ENCODE results near the gene MTG2. TPM values are rescaled to one million over a fixed set of nuclear protein-coding genes. Genes with fewer than 3 reads are reported as not detected.

MTG2 gene
- total and polyA plus RNA-seq, 2 of the 8 experiments (the other 6 are each of a cell fraction or from before 2014, with no cell fraction given) = 14.4 to 22.8 TPM

DNA sequence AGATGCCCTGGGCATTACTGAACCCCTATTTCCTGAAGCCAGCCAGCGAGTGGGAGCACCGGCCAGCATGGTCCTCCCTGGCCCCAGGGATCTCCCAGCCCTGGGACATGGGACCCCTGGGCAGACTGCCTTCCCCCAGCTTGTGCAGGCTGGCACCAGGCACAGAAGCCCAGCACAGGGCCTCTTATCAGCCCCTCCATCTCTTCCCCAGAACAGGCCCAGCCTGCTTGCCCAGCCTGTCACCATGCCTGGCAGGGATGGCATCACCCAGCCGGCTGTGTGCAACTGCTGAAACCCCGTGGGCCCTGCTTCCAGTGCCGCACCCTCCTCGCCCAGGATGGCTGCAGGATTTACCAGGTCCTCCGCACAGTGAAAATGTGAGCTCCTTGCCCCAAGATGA is 49.4 kb downstream of the MTG2 start:
- H2BK15ac ChIP-seq (ENCODE audit: low read length) = no peak overlapping the region
- H3K9me3 ChIP-seq (ENCODE audit: insufficient read depth in 2 of 2, low read depth in 1 of 2, low read length in 1 of 2) = peaks cover 0 to 5% of the 10 kb centered on the region in 2 experiments; a peak in 1 of 4 replicates
- H3K79me2 ChIP-seq (ENCODE audit: control insufficient read depth in 1 of 2, insufficient read depth in 2 of 2, low read length in 2 of 2) = no peaks in the 10 kb centered on the region
- peaks cover 18% of the 10 kb centered on the region for H3K23me2 ChIP-seq (ENCODE audit: low read depth, low read length)
- no peak for FAIRE-seq
- H3K4me1 ChIP-seq (replicated peaks in 1 of 4; ENCODE audit: control insufficient read depth in 3 of 4, insufficient read depth in 4 of 4, low read length in 3 of 4) = peaks cover 0 to 9% (median 8%) of the 10 kb centered on the region in 4 experiments; a peak in 5 of 7 replicates
- H3K18ac ChIP-seq (ENCODE audit: extremely low read depth, low read length) = no peak overlapping the region
- no peak overlapping the region for H4K8ac ChIP-seq (ENCODE audit: extremely low read depth, insufficient read depth, low read length)
- H3K4me3 ChIP-seq (ENCODE audit: extremely low read depth in 1 of 4, insufficient read depth in 2 of 4, low read depth in 3 of 4, low read length in 4 of 4) = no peak overlapping the region
- H3K56ac ChIP-seq (replicated peaks; ENCODE audit: insufficient read length, low read depth, low read length) = no peak overlapping the region
- no peak overlapping the region for H4K5ac ChIP-seq (ENCODE audit: insufficient read length, low read depth, low read length)
- peaks cover 0 to 15% of the 10 kb centered on the region in 2 experiments for H4K20me1 ChIP-seq (replicated peaks in 1 of 2; ENCODE audit: control insufficient read depth in 1 of 2, insufficient read depth in 2 of 2, low read length in 2 of 2)
- H3K36me3 ChIP-seq (ENCODE audit: control insufficient read depth in 2 of 4, insufficient read depth in 4 of 4, low read length in 3 of 4) = no peaks in the 10 kb centered on the region
- H3K23ac ChIP-seq (ENCODE audit: insufficient read length) = no peak overlapping the region
- H3K4me2 ChIP-seq (ENCODE audit: insufficient read depth in 1 of 2, low read depth in 2 of 2, low read length in 2 of 2) = no peak overlapping the region
- no peak overlapping the region for H2AFZ ChIP-seq (ENCODE audit: low read length)
- H3K4ac ChIP-seq (replicated peaks; ENCODE audit: insufficient read length, low read depth, low read length) = no peak overlapping the region
- WGBS, 2 experiments (ENCODE audit: extremely low coverage in 1 of 2, insufficient coverage in 1 of 2, insufficient read length in 1 of 2, insufficient replicate concordance in 2 of 2, low coverage in 1 of 2, low lambda C conversion rate in 2 of 2, missing lambda C conversion rate in 1 of 2) = 90% methylated on average over 7 of the region's 7 CpGs; no CpG with 5 or more reads in 1 of the 2 experiments
- H2BK5ac ChIP-seq (ENCODE audit: low read depth, low read length) = no peak overlapping the region
- no peak overlapping the region for H3K9ac ChIP-seq (replicated peaks in 1 of 4; ENCODE audit: extremely low read depth in 1 of 4, low read depth in 3 of 4, low read length in 3 of 4)
- peak overlapping the region; percentile 55 for H4K91ac ChIP-seq (replicated peaks; ENCODE audit: insufficient read length, low read length)
- ChIA-PET POLR2A (ENCODE audit: partially characterized antibody) (interaction anchor here (0.9 to 1.1 kb wide), 2 partner anchors 11 to 18 kb away, joined by 4 read pairs; no protein-coding TSS in a partner anchor), CTCF (ENCODE audit: partially characterized antibody) (interaction anchor here (0.8 to 1.8 kb wide), 6 partner anchors 9 to 37 kb away, joined by 3 to 6 read pairs (median 3); no protein-coding TSS in a partner anchor)
- H3K14ac ChIP-seq (ENCODE audit: insufficient read length) = no peak overlapping the region
- H2BK12ac ChIP-seq (ENCODE audit: low read depth, low read length) = no peak overlapping the region
- no peak overlapping the region for H3K27ac ChIP-seq (ENCODE audit: low read depth, low read length)
- TF ChIP-seq SP2 (IDR thresholded peaks at IDR 0.05; ENCODE audit: low read length) (no peak), CBX8 (IDR thresholded peaks at IDR 0.05; ENCODE audit: borderline replicate concordance, low read depth, low read length) (no peak), RNF2 (IDR thresholded peaks at IDR 0.05; ENCODE audit: borderline replicate concordance, low read depth, low read length, missing control alignments, poor library complexity, severe bottlenecking) (no peak), KDM1A (IDR thresholded peaks at IDR 0.05; ENCODE audit: borderline replicate concordance, low read length) (no peak), GABPA (IDR thresholded peaks at IDR 0.05; ENCODE audit: borderline replicate concordance, insufficient read depth, low read length) (no peak), CREB1 (IDR thresholded peaks at IDR 0.05) (no peak), JUN (IDR thresholded peaks at IDR 0.05; ENCODE audit: low read depth, low read length) (no peak), BRCA1 (IDR thresholded peaks at IDR 0.05; ENCODE audit: low read depth, low read length) (no peak), JUND (IDR thresholded peaks at IDR 0.05; ENCODE audit: low read length) (no peak), EGR1 (IDR thresholded peaks at IDR 0.05; ENCODE audit: borderline replicate concordance, low read depth, low read length) (no peak), FOSL1 (IDR thresholded peaks at IDR 0.05; ENCODE audit: insufficient read depth, low read depth, low read length) (no peak)
- TF ChIP-seq, protein P1, sequence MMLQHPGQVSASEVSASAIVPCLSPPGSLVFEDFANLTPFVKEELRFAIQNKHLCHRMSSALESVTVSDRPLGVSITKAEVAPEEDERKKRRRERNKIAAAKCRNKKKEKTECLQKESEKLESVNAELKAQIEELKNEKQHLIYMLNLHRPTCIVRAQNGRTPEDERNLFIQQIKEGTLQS (IDR thresholded peaks at IDR 0.05; ENCODE audit: insufficient read depth, low read depth, low read length) = no peak
- no peak overlapping the region for H2AK5ac ChIP-seq (ENCODE audit: low read depth, low read length)
- DNase-seq (ENCODE audit: low read depth in 1 of 2, low spot score in 2 of 2) = no peak
- no peak overlapping the region for H2BK20ac ChIP-seq (ENCODE audit: low read length)
- H3K79me1 ChIP-seq (ENCODE audit: low read depth, low read length) = 0 out of 2 replicates have a peak, but pooled peaks cover 2% of the 10 kb centered on the region
- peaks cover 0 to 3% (median 0%) of the 10 kb centered on the region in 4 experiments; a peak in 3 of 7 replicates for H3K27me3 ChIP-seq (replicated peaks in 1 of 4; ENCODE audit: control insufficient read depth in 3 of 4, extremely low read depth in 1 of 4, insufficient read depth in 3 of 4, low read length in 3 of 4)
- H2BK120ac ChIP-seq (replicated peaks; ENCODE audit: low read depth, low read length) = no peak overlapping the region
